ENCODE results near the gene CALD1.

Gene CALD1

DNA sequence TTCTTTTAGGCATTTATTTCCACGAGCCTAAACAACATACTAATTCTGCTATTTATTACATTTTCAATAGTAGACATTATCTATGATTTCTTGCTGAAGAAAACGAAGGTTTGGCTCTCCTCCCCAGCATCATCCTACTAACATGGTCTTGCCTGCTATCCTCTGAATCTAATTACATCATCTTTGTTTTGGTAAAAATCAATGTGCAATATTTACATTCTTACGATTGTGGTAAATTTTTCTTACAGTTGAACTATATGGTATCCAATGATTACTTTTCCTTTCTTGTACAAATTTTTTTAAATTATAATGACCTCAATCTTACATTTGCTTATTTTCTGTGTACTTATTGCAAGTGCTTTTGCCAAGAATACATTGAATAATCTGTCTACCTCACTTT lies 7.0 kb upstream of the CALD1 start:
- Histone ChIP-seq H3K4me1 (ENCODE audit: insufficient read depth, low read length, severe bottlenecking) (peaks cover 9% of the 10 kb centered on the region), H3K9me2 (ENCODE audit: low read depth, low read length) (no peaks in the 10 kb centered on the region), H3K4me2 (ENCODE audit: low read length) (no peak overlapping the region), H3K79me2 (ENCODE audit: insufficient read depth, low read length) (no peaks in the 10 kb centered on the region), H4K20me1 (ENCODE audit: insufficient read depth, low read length) (no peaks in the 10 kb centered on the region), H3K9me3 (ENCODE audit: low read length) (no peaks in the 10 kb centered on the region), H3K4me3 (ENCODE audit: low read depth, low read length, poor library complexity, severe bottlenecking) (no peak overlapping the region), H2AFZ (ENCODE audit: low read length) (no peak overlapping the region), H3F3A (ENCODE audit: insufficient read depth, low read length) (no peaks in the 10 kb centered on the region), H3K27me3 (ENCODE audit: insufficient read depth, low read length) (no peaks in the 10 kb centered on the region), H3K27ac (ENCODE audit: low read depth, low read length, poor library complexity, severe bottlenecking) (no peak overlapping the region), H3K9ac (ENCODE audit: low read length) (no peak overlapping the region), H3K36me3 (ENCODE audit: insufficient read depth, low read length) (no peaks in the 10 kb centered on the region)
- TF ChIP-seq EZH2 (IDR thresholded peaks at IDR 0.05; ENCODE audit: borderline replicate concordance, low read length) (no peak), CTCF (IDR thresholded peaks at IDR 0.05; ENCODE audit: low read length) (no peak)

DNA sequence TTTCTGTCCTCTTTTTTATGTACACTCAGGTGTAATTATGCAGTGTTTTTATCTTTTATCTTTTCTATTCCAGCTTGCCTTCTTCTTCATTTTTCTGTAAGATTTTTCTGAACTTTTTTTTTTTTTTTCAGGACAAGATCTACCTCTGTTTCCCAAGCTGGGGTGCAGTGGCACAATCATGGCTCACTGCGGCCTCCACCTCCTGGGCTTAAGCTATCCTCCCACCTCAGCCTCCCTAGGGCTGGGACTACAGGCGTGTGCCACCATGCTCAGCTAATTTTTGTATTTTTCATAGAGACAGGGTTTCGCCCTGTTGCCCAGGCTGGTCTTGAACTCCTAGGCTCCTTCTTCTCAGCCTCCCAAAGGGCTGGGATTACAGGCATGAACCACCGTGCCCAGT lies 6.3 kb upstream of the CALD1 start:
- Histone ChIP-seq H3K4me2 (ENCODE audit: low read length) (no peak overlapping the region), H3F3A (ENCODE audit: insufficient read depth, low read length) (no peaks in the 10 kb centered on the region), H3K9me2 (ENCODE audit: low read depth, low read length) (no peaks in the 10 kb centered on the region), H3K27ac (ENCODE audit: low read depth, low read length, poor library complexity, severe bottlenecking) (no peak overlapping the region), H3K79me2 (ENCODE audit: insufficient read depth, low read length) (no peaks in the 10 kb centered on the region), H3K4me1 (ENCODE audit: insufficient read depth, low read length, severe bottlenecking) (peaks cover 1% of the 10 kb centered on the region), H3K9ac (ENCODE audit: low read length) (no peak overlapping the region), H3K27me3 (ENCODE audit: insufficient read depth, low read length) (no peaks in the 10 kb centered on the region), H3K9me3 (ENCODE audit: low read length) (no peaks in the 10 kb centered on the region), H4K20me1 (ENCODE audit: insufficient read depth, low read length) (no peaks in the 10 kb centered on the region), H3K36me3 (ENCODE audit: insufficient read depth, low read length) (no peaks in the 10 kb centered on the region), H2AFZ (ENCODE audit: low read length) (no peak overlapping the region), H3K4me3 (ENCODE audit: low read depth, low read length, poor library complexity, severe bottlenecking) (no peak overlapping the region)
- no peak for TF ChIP-seq EZH2 (IDR thresholded peaks at IDR 0.05; ENCODE audit: borderline replicate concordance, low read length)
- no peak for TF ChIP-seq CTCF (IDR thresholded peaks at IDR 0.05; ENCODE audit: low read length)

- H3K27ac ChIP-seq (ENCODE audit: low read depth, low read length, poor library complexity, severe bottlenecking), result no peak overlapping the region
- H3K36me3 ChIP-seq (ENCODE audit: insufficient read depth, low read length), result no peaks in the 10 kb centered on the region
- H3K27me3 ChIP-seq (ENCODE audit: insufficient read depth, low read length), result no peaks in the 10 kb centered on the region
- no peak overlapping the region for H2AFZ ChIP-seq (ENCODE audit: low read length)
- no peak overlapping the region for H3K4me3 ChIP-seq (ENCODE audit: low read depth, low read length, poor library complexity, severe bottlenecking)
- H3K4me1 ChIP-seq (ENCODE audit: insufficient read depth, low read length, severe bottlenecking), result no peaks in the 10 kb centered on the region
- no peak overlapping the region for H3K9ac ChIP-seq (ENCODE audit: low read length)
- no peaks in the 10 kb centered on the region for H3K79me2 ChIP-seq (ENCODE audit: insufficient read depth, low read length)
- H3F3A ChIP-seq (ENCODE audit: insufficient read depth, low read length), result no peaks in the 10 kb centered on the region
- TF ChIP-seq CTCF (IDR thresholded peaks at IDR 0.05; ENCODE audit: low read length) (no peak), EZH2 (IDR thresholded peaks at IDR 0.05; ENCODE audit: borderline replicate concordance, low read length) (no peak)
- no peaks in the 10 kb centered on the region for H4K20me1 ChIP-seq (ENCODE audit: insufficient read depth, low read length)
- H3K9me2 ChIP-seq (ENCODE audit: low read depth, low read length), result no peaks in the 10 kb centered on the region
- no peak overlapping the region for H3K4me2 ChIP-seq (ENCODE audit: low read length)
- no peaks in the 10 kb centered on the region for H3K9me3 ChIP-seq (ENCODE audit: low read length)
These were observed 5.3 kb upstream of the CALD1 start for GRCh38 chr7:134774119-134774518.

Measured in OCI-LY1 (cell line).